Measurements from ENCODE around the gene BANF1.
A peak's percentile ranks its signal among the peaks of the same experiment; 100 is the strongest.
"Not testable (repeated sequence)": the region's sequence is repeated elsewhere in the genome, so short reads cannot be mapped to it uniquely, and the experiment has no call there.

Gene BANF1

GRCh38 chr11:66011785-66012303, 9.5 kb downstream of the BANF1 start, which contains the start of gene CST6:
TSS of gene CST6 (plus strand) at chr11:66012008. CDS start at chr11:66012045, 37 bp downstream.
- no peak for DNase-seq

DNA sequence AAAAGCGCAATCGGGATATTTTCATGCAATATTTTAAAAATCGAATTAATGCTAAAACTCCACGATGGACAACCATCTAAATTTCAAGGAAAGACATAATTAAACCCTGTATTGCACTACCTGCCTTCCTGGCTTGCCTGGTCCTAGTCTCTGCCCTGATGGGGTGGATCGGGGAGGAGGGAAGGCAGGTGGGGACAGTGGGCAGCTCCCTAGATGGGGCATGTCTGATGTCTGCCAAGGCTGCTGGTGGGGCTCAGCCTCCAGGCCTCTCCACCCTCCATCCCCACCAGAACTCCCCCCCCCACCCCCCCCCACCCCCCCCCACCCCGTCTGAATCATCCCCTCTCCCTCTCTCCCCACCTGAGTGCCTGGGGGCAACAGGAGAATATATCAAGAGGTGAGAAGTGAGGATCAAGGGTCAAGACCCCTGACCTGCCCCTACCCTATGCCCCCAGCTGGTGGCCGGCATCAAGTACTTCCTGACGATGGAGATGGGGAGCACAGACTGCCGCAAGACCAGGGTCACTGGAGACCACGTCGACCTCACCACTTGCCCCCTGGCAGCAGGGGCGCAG, 10.2 kb downstream of the BANF1 start:
- no peak for DNase-seq

- no peak for DNase-seq
Measured at GRCh38 chr11:66012946-66013761, 10.9 kb downstream of the BANF1 start.

DNA sequence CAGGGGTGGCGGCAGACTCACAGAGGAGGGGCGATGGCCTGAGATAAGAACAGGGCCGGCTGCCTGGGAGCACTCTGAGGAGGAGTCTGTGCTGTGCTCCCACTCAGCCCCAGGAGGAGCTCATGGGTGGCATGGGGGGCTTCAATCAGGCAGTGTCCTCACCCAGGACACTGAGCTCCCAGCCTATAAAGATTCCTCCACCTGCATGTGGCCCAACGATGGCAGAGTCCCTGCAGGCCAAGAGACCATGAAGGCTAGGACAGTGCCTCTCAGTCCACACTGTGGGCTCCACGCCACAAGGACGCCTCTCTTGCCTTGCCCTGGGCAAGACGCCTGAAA, 11.4 kb downstream of the BANF1 start:
- no peak for DNase-seq

- DNase-seq, result no peak
Measured at GRCh38 chr11:66014804-66015453, 12.6 kb downstream of the BANF1 start.

- DNase-seq, result no peak
Measured at GRCh38 chr11:66015454-66015881, 13.2 kb downstream of the BANF1 start.

- no peak for DNase-seq
Measured at GRCh38 chr11:66015936-66016792, 13.9 kb downstream of the BANF1 start.

DNA sequence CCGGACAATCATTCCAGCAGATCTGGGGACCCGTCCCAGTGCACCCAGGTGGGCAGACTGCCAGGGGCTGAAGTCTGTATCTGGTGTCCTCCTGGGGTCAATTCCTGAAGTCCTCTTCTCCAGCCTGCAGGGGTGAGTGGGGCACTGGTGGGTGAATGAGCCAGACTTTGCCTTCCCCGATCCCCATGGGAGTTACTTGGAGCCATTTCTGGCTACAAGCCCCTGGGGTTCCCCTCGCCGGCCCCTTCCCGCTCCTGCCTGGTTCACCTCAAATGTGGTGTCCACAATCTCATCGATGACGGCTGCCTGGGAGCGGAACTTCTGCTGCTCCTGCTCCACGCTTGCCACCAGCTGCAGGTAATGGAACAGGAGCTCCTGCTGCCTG, 14.5 kb downstream of the BANF1 start:
- DNase-seq, result no peak

DNA sequence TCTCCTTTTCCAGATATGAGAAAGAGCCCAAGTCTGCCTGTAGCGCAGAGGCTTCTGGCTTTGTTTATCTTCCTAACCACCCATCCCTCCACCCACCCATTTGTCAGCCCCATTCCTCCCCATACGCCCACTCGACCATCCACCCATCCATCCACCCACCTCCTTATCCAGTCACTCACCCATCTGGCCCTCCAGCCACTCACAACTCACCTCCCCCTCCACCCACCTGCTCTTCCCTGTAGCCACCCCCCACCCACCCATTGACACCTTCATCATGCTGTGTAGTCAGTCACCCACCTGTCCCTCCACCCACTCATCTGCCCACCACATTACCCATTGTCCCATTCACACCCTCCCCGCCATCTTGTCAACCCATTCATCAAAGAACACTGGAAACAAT, 15.0 kb downstream of the BANF1 start:
- no peak for DNase-seq

DNA sequence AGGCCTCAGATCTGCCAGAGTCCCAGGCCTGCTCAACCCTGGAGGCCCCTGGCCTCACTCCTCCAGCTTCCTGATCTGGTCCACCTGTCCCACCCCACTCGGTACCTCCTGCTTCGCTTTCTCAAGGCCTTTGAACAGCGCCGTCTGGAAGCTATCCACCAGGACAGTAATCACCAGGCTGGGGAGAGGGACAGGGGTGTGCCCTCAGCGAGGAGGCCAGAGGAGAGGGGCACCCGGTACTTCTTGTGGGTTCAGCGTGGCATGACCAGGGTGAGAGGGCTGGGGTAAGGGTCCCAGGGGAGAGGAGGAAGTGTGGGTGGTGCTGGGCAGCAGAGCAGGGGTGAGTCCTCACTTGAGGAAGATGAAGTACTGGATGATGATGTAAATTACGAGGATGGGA, 17.9 kb downstream of the BANF1 start:
- DNase-seq, result no peak

DNA sequence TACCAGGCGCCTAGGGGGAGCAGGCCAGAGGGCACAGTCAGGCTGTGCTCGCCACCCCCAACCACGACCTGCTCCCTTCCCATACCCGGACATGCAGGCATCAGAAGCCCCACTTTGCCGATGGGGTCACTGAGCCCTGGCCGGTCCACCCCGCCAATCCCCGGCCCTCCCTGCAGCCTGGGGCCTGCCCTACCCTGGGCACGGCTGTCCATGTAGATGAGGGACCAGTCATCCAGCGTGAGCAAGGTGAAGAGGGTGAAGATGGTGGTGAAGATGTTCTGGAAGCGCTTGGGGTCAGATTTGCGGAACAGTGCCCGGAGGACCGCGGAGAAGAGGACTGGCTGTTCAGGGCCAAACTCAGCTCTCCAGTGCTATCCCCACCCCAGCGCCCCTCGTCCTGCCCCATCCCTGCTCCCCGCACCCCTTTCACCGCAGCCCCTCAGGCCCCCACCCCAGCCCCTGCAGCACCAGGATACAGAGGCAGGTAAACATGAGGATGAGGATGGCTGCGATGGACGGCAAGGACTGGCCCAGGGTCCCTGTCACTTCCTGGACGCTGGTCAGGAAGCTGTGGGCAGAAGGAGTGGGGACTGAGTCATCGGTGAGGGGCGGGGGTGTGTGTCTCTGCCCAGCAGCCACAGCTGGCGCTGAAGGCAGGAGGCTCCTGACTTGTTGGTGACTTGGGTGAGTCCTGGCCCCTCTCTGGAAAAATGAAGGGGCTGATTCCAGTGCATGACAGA, 18.5 kb downstream of the BANF1 start:
- DNase-seq, result no peak

GRCh38 chr11:66022401-66023185, 20.3 kb downstream of the BANF1 start:
- peak; percentile 46 to 57 for DNase-seq

DNA sequence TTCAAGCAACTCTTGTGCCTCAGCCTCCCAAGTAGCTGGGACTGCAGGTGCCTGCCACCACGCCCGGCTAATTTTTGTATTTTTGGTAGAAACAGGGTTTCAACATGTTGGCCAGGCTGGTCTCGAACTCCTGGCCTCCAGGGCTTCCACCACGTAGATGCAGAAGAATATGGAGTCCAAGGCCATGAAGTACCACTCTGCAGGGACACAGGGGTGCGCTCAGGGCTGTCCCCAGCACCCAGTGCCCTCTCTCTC, 20.8 kb downstream of the BANF1 start:
- not testable (repeated sequence) for DNase-seq

- DNase-seq, result no peak
Measured at GRCh38 chr11:66026017-66026529, 23.8 kb downstream of the BANF1 start, which contains the start of gene CATSPER1. TSS of gene CATSPER1 (minus strand) at chr11:66026479. CDS start at chr11:66026379, 100 bp downstream.

DNA sequence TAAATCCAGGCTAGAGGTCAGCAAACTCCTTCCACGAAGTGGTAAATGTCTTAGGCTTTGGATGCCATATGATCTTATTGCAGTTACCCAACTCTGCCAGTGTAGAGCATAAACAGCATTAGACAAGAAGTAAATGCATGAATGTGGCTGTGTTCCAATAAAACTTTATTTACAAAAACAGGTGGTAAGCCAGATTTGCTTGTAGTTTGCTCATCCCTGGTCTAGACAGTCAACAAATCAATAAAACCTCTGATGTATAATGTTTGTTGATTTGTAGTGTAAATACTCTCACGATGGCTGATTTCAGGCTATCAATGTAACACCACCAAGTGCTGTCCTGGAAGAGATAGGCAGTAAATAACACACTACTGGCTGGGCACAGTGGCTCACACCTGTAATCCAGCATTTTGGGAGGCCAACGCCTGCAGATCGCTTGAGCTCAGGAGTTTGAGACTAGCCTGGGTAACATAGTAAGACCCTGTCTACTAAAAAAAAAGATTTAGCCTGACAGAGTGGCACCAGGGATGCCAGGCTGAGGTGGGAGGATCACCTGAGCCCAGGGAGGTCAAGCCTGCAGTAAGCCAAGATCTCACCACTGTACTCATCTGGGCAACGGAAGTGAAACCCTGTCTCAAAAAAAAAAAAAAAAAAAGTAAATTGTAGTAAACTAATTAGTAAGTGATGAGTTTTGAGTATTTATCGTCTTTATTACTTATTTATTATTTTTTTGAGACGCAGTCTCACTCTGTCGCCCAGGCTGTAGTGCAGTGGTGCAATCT, 30.8 kb downstream of the BANF1 start:
- DNase-seq, result no peak

- no peak for DNase-seq
Measured at GRCh38 chr11:66035653-66036333, 33.5 kb downstream of the BANF1 start.

DNA sequence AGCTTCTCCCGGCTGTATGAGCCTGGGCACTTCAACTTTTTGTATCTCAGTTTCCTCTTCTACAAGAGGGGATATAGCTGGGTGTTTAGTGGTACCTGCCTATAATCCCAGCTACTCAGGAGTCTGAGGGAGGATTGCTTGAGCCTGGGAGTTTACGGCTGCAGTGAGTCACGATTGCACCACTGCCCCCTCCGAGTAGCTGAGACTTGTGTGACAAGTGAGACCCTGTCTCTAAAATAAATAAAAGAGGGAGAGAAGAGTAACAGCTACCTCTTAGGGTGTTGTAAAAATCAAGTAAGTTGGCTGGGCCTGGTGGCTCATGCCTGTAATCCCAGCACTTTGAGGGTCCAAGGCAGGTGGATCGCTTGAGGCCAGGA, 34.0 kb downstream of the BANF1 start:
- DNase-seq, result no peak

- DNase-seq, result no peak
Measured at GRCh38 chr11:66037327-66037726, 35.0 kb downstream of the BANF1 start.

GRCh38 chr11:66039765-66040164, 37.5 kb downstream of the BANF1 start:
- DNase-seq, result no peak

Measured in NCI-H2081 (cell line).